HG02970 (cell line): ENCODE measurements around the gene NUMA1.

Experiments
- ATAC-seq: cut with Tn5 transposase; IDR thresholded peaks from one replicate; pipeline ENCODE4 v1.9.1; 2021; ENCODE audit warnings: mild to moderate bottlenecking, moderate library complexity, moderate number of reproducible peaks; ENCODE audit not compliant: unreplicated experiment, low FRiP score

Gene NUMA1

GRCh38 chr11:72004515-72005346 lies 75.6 kb downstream of the NUMA1 start:
- no peak for ATAC-seq

GRCh38 chr11:72003776-72004171 lies 76.6 kb downstream of the NUMA1 start:
- no peak for ATAC-seq

- ATAC-seq, result no peak
These were observed 77.2 kb downstream of the NUMA1 start for GRCh38 chr11:72002841-72003775.

- no peak for ATAC-seq
These were observed 78.3 kb downstream of the NUMA1 start for GRCh38 chr11:72001834-72002591.

- ATAC-seq, result no peak
These were observed 79.1 kb downstream of the NUMA1 start for GRCh38 chr11:72001285-72001684.

GRCh38 chr11:72000202-72000867 lies 80.0 kb downstream of the NUMA1 start:
- ATAC-seq, result no peak

- no peak for ATAC-seq
These were observed 80.5 kb downstream of the NUMA1 start for GRCh38 chr11:71999798-72000197.

- ATAC-seq, result no peak
These were observed 81.0 kb downstream of the NUMA1 start for GRCh38 chr11:71999362-71999761.

- ATAC-seq, result no peak
These were observed 81.6 kb downstream of the NUMA1 start, which contains the start of gene IL18BP for GRCh38 chr11:71998649-71999310. IL18BP (plus strand) TSS chr11:71998909; CDS start chr11:71999985, 1,076 bp downstream.

- no peak for ATAC-seq
These were observed 82.3 kb downstream of the NUMA1 start for GRCh38 chr11:71998061-71998460.

GRCh38 chr11:71997594-71997993 lies 82.7 kb downstream of the NUMA1 start:
- ATAC-seq, result no peak

GRCh38 chr11:71996946-71997345 lies 83.4 kb downstream of the NUMA1 start:
- ATAC-seq, result no peak

GRCh38 chr11:71996517-71996916 lies 83.8 kb downstream of the NUMA1 start:
- no peak for ATAC-seq

GRCh38 chr11:71995726-71996291 lies 84.5 kb downstream of the NUMA1 start:
- no peak for ATAC-seq

GRCh38 chr11:71994786-71995185 lies 85.6 kb downstream of the NUMA1 start:
- ATAC-seq, result no peak

GRCh38 chr11:71992136-71992730 lies 88.1 kb downstream of the NUMA1 start:
- no peak for ATAC-seq

- no peak for ATAC-seq
These were observed 88.8 kb downstream of the NUMA1 start for GRCh38 chr11:71991494-71991893.

GRCh38 chr11:71990701-71991100 lies 89.6 kb downstream of the NUMA1 start:
- no peak for ATAC-seq

GRCh38 chr11:71988050-71988449 lies 92.3 kb downstream of the NUMA1 start:
- no peak for ATAC-seq
